GM21576 (cell line): Measurements from ENCODE around the gene EXOSC7.
"Not testable (repeated sequence)": the region's sequence is repeated elsewhere in the genome, so short reads cannot be mapped to it uniquely, and the experiment has no call there.

Experiments
- ATAC-seq: cut with Tn5 transposase; IDR thresholded peaks from one replicate; pipeline ENCODE4 v1.9.1; 2021; ENCODE audit warnings: mild to moderate bottlenecking, moderate library complexity; ENCODE audit not compliant: unreplicated experiment

EXOSC7 gene

GRCh38 chr3:44961888-44962287 is 14.2 kb upstream of the EXOSC7 start:
- no peak for ATAC-seq

- ATAC-seq = no peak
Measured at GRCh38 chr3:44962621-44963393, 13.2 kb upstream of the EXOSC7 start.

- ATAC-seq = no peak
Measured at GRCh38 chr3:44963571-44964325, 12.3 kb upstream of the EXOSC7 start.

- no peak for ATAC-seq
Measured at GRCh38 chr3:44965165-44965564, 10.9 kb upstream of the EXOSC7 start.

- no peak for ATAC-seq
Measured at GRCh38 chr3:44966795-44967278, 9.2 kb upstream of the EXOSC7 start.

- no peak for ATAC-seq
Measured at GRCh38 chr3:44968447-44968858, 7.6 kb upstream of the EXOSC7 start.

GRCh38 chr3:44969154-44969827 is 6.8 kb upstream of the EXOSC7 start:
- ATAC-seq = no peak

GRCh38 chr3:44969828-44970179 is 6.2 kb upstream of the EXOSC7 start:
- ATAC-seq = no peak

GRCh38 chr3:44970926-44971490 is 5.0 kb upstream of the EXOSC7 start:
- ATAC-seq = no peak

GRCh38 chr3:44974416-44974815 is 1.6 kb upstream of the EXOSC7 start:
- no peak for ATAC-seq

GRCh38 chr3:44981220-44981619 is 5.2 kb downstream of the EXOSC7 start:
- ATAC-seq = no peak

- ATAC-seq = no peak
Measured at GRCh38 chr3:44981751-44982150, 5.7 kb downstream of the EXOSC7 start.

GRCh38 chr3:44982817-44983216 is 6.8 kb downstream of the EXOSC7 start:
- ATAC-seq = no peak

- no peak for ATAC-seq
Measured at GRCh38 chr3:44983484-44983941, 7.5 kb downstream of the EXOSC7 start.

- ATAC-seq = no peak
Measured at GRCh38 chr3:44984335-44984734, 8.3 kb downstream of the EXOSC7 start.

- ATAC-seq = not testable (repeated sequence)
Measured at GRCh38 chr3:44986330-44986729, 10.3 kb downstream of the EXOSC7 start.

GRCh38 chr3:44987332-44987731 is 11.3 kb downstream of the EXOSC7 start:
- ATAC-seq = no peak

GRCh38 chr3:44988073-44988472 is 12.0 kb downstream of the EXOSC7 start:
- ATAC-seq = no peak

- no peak for ATAC-seq
Measured at GRCh38 chr3:44989141-44989540, 13.1 kb downstream of the EXOSC7 start.

GRCh38 chr3:44989636-44990373 is 13.8 kb downstream of the EXOSC7 start:
- no peak for ATAC-seq

- ATAC-seq = no peak
Measured at GRCh38 chr3:44991326-44991725, 15.3 kb downstream of the EXOSC7 start.
